CD4-positive, alpha-beta T cell treated with Interleukin-2 at 100 ng/mL for 4 hours (primary cell): ENCODE data around the gene PDZD2.
"Not testable (repeated sequence)": the region's sequence is repeated elsewhere in the genome, so short reads cannot be mapped to it uniquely, and the experiment has no call there.

ENCODE experiments used
- DNase-seq: peaks from one replicate; pipeline ENCODE4 v3.0.0-alpha.2; 2020; ENCODE audit warnings: low spot score

PDZD2 gene

DNA sequence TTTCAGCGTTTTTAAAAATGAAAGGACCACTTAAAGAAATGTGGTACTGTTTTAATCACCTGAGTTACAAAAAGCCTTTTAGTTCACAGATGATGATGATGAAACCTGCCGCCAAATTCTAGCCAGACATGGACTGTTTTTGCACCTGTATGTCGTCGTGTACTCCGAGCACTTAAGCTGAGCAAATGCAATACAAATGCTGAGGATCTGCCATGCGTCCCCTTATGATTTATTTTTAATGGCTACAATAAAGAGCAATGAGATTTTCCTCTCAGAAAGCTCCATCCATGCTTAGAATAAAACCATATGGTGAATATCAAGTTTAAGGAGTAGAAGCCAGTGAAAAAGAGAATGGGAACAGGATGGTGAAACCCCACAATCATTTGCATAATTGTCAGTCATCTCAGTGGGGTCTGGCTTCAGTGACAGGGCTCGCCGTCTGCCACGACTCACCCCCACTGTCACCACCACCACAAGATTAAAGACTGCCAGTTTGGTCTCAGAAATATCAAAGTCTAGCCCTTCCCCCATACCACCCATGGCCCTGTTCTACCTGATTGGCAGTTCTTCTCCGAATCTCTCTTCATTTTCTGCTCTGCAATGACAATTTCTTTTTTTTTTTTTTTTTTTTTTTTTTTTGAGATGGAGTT, 375.3 kb downstream of the PDZD2 start:
- no peak for DNase-seq

GRCh38 chr5:32015262-32015661, 376.3 kb downstream of the PDZD2 start:
- DNase-seq = not testable (repeated sequence)

- no peak for DNase-seq
Observed at GRCh38 chr5:32017692-32018367, 378.9 kb downstream of the PDZD2 start.

DNA sequence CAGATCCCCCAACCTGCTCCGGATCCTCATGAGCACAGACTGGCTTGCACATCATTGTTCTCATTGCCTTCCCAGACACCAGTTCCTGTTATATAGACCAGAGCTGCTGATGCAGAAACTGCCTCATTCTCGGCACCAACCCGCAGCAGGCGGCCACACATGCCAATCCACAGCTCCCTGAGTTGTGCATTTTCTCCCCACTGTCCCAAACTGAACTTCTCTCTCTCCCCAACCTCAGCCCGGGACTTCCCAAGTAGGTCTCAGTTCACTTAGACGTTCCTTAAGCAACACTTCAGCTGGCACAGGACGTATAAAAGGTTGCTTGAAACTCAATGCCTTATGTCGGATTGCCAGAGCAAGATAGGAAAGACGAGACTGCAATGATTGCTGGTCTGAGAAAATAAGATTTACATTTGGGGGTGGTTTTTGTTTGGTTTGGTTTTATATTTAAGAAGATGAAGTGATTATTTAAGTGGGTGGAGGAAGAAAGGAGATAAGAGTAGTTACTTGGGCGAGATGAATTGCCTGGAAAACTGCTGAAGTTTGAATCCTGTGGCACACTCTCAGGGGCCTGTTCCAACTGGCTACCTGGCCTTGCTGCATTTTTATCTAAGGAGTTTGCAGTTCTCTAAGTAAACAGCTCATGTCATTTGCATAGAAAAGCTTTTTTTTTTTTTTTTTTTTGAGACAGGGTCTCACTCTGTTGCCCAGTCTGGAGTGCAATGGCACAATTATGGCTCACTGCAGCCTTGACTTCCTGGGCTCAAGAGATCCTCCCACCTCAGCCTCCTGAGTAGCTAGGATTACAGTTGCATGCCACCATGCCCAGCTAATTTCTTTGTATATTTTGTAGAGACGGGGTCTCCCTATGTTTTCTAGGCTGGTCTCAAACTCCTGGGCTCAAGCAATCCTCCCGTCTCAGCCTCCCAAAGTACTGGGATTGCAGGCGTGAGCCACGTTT, 379.8 kb downstream of the PDZD2 start:
- no peak for DNase-seq

GRCh38 chr5:32020271-32020670, 381.3 kb downstream of the PDZD2 start:
- no peak for DNase-seq

DNA sequence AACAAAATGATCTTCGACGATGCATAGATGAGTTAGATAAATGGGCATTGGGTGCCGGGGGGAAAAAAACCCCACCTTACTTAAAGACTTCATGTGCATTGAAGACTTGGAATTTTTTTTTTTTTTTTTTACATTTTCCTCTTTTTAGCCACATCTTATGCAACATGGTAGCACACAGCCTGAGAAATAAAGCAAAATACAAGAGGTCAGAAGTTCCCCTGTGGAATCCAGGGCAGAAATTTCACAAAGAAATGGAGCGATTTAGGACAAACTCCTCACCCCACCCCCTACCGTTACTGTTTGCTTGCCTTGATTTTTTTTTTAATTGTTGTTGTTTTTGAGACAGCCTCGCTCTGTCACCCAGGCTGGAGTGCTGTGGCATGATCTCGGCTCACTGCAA, 382.0 kb downstream of the PDZD2 start:
- no peak for DNase-seq

DNA sequence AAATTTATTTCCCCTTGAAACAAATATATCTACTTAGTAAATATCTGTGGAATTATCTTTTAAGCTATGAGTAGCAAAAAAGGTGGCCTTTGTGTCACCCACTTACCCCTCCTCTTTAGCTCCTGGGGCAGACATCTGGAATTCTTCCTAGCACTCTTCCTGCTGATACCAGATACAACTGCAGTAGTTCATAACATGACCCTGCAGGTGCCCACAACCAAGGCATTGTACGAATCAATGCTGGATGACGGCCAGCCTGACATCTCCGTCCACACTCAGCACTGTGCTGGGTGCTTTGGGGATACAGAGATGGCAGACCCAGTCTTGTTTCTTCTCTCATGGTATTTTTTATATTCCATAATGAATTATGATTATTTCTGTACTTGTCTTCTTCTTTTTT, 382.8 kb downstream of the PDZD2 start:
- no peak for DNase-seq

DNA sequence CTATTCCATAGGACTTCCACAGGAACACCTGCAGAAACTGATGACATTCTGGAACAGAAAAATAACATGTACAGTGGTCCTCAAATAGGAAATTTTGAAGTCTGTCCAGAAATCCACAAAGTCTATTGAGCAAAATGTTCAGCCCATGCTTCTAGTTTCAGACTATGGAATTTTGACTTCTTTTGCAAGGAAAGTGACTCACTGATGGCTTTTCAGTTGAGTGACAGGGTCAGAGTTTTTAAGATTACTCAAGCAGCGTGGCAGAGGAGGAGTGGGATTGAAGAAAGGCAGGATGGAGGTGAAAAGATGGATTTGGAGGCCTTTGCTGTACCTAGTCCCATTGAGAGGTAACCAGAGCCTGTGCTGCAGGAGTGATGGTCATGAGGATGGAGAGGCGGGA, 383.7 kb downstream of the PDZD2 start:
- no peak for DNase-seq

- DNase-seq = no peak
Observed at GRCh38 chr5:32023816-32024215, 384.9 kb downstream of the PDZD2 start.

- no peak for DNase-seq
Observed at GRCh38 chr5:32024751-32025150, 385.8 kb downstream of the PDZD2 start.

- DNase-seq = no peak
Observed at GRCh38 chr5:32027093-32027716, 388.3 kb downstream of the PDZD2 start.

DNA sequence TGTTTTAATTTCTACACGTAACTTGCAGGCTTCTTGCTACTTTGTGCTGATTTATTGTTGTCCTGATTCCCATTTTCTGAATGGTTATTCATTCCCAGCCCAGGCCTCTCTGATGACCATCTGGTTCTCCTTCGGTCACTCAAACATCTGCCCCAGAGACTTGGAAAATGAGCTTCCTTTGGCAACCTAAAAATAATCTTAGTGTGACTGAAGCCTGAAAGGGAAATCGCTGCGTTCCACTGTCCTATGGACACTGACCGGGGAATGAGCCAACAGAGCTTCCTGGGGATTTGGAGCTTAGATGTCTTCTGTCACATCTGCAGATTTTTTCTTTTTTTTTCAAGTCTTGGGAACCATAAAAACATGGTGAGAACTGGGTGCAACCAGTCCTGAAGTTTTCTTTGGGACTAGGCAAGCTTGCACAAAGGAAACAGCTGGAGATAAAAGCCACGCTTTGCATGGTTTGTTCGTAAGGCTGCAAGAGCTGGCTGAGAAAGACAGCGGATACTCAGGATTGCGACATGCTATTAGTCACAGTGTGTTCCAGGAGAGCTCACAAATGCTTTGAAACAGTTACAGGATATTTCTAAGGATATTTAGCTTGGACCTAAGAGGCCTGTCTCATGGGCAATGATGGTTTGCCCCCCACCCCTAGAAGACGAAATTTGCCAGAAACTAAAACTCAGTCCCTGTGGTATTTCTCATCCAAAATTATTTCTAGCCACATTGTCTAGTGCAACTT, 389.0 kb downstream of the PDZD2 start:
- DNase-seq = no peak

DNA sequence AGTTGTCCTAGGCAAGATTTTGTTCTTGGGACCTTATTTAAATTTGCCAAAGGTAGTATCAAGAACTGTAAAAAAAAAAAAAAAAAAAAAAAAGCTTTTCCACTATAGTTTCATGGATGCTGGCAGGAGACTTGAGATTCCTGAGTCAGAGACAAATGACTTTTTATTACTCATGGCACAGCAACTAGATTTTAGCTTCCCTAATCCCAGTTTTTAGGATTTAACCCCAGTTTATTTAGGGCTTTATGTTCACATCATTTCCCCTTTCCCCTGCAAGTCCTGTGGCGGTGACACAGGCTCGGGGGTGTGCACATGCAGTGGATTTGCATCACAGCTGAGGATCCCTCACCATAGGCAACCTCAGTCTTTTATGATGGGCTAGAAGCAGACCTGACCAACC, 390.3 kb downstream of the PDZD2 start:
- no peak for DNase-seq

GRCh38 chr5:32029781-32030180, 390.9 kb downstream of the PDZD2 start:
- no peak for DNase-seq

DNA sequence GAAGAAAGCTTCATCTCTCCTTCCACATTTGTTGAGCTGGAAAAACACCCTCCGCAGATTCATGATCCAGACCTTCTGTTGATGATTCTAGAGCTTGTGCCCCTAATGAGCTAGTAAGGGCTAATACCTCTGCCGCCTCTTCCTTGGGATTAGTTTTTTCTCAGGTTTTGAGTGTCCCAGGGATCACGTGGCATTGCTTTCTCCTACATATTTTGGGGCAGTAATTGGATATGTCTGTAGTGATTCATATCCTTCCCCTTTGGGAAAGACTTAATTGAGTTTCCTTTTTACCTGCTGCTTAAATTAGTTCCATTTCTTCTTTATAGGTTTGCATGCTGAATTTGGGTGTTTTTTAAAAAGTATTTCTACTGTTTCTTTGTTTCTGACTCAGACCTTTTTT, 391.3 kb downstream of the PDZD2 start:
- no peak for DNase-seq

DNA sequence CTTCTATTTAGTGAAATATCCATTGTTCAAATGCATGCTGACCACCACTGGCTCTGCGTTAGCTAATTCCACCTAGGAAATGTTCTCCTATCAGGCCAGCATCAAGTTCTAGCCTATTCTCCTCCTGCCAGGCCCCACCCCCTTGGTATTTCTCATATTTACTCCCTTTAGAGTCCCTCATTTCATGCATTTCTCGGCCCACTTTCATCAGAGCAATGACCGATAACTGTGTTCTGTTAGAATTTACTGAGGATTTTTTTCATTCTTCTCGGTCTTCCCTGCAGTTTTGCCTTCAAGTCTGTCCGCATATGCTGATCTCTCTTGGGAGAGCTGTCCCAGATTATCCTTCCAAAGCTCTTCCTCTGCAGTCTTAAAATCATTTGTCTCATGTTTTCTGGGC, 391.8 kb downstream of the PDZD2 start:
- DNase-seq = no peak

- no peak for DNase-seq
Observed at GRCh38 chr5:32031089-32031488, 392.2 kb downstream of the PDZD2 start.

GRCh38 chr5:32038523-32038922, 399.6 kb downstream of the PDZD2 start:
- DNase-seq = no peak

DNA sequence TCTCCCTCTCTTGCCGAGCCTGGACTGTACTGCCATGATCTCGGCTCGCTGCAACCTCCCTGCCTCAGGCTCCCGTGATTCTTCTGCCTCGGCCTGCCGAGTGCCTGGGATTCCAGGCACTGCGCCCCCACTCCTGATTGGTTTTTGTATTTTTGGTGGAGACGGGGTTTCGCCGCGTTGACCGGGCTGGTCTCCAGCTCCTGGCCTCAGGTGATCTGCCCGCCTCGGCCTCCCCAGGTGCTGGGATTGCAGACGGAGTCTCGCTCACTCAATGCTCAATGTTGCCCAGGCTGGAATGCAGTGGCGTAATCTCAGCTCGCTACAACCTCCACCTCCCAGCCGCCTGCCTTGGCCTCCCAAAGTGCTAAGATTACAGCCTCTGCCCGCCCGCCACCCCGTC, 400.2 kb downstream of the PDZD2 start:
- DNase-seq = not testable (repeated sequence)

DNA sequence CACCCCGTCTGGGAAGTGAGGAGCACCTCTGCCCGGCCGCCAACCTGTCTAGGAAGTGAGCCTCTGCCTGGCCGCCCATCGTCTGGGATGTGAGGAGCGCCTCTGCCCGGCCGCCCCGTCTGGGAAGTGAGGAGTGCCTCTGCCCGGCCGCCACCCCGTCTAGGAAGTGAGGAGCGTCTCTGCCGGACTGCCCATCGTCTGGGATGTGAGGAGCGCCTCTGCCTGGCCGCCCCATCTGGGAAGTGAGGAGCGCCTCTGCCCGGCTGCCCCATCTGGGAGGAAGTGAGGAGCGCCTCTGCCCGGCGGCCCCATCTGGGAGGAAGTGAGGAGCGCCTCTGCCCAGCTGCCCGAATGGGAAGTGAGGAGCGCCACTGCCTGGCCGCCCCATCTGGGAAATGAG, 400.7 kb downstream of the PDZD2 start:
- DNase-seq = not testable (repeated sequence)

- not testable (repeated sequence) for DNase-seq
Observed at GRCh38 chr5:32040181-32040695, 401.3 kb downstream of the PDZD2 start.
